ENCODE measurements around the gene HK1. TPM values are rescaled to one million over a fixed set of nuclear protein-coding genes. Genes with fewer than 3 reads are reported as not detected.

The HK1 gene
- total and polyA plus RNA-seq, 2 donors (not counting 1 experiment from before 2014, with no cell fraction given) = 24.7 to 40.8 TPM

DNA sequence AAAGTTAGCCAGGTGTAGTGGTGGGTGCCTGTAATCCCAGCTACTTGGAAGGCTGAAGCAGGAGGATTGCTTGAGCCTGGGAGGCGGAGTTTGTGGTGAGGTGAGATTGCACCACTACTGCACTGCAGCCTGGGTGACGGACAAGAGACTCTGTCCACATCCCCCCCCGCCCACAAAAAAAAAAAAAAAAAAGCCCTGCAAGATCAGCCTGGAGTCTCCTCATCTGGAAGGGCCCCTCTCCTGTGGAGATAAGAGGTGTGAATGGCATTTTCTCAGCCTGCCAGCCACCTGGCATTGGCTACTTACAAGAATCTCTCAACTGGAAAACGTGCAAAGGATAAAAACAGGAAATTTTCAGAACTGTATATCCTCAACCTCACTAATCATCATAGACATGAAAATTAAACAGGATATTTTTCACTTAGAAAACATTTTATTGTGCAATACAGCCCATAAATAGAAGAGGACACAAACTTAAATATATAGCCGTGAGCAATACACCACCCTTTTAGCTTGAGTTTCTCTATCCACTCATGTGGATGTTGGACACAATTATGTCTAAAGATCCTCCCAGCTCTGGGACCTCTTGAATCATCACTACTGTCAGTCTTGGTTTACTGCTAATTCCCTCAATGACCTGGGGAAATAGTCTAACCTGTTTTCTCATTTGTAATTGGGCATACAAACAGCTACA is 161.7 kb downstream of the HK1 start:
- Histone ChIP-seq H3K4me2 (replicated peaks; ENCODE audit: low read depth, low read length, poor library complexity, severe bottlenecking) (no peak overlapping the region), H4K20me1 (ENCODE audit: control insufficient read depth, insufficient read depth, low read length, poor library complexity, severe bottlenecking) (no peaks in the 10 kb centered on the region), H3K9ac (ENCODE audit: low read length) (no peak overlapping the region), H3K79me2 (ENCODE audit: control insufficient read depth, insufficient read depth, low read length) (no peaks in the 10 kb centered on the region), H3K4me3 (ENCODE audit: control extremely low read depth in 1 of 5, extremely low read depth in 1 of 5, insufficient read depth in 1 of 5, low read depth in 2 of 5, low read length in 4 of 5) (no peak overlapping the region), H3K36me3 (replicated peaks in 1 of 2; ENCODE audit: control extremely low read depth in 1 of 2, control insufficient read depth in 1 of 2, extremely low read depth in 1 of 2, insufficient read depth in 2 of 2, low read length in 1 of 2) (no peaks in the 10 kb centered on the region), H3K4me1 (ENCODE audit: control insufficient read depth in 2 of 2, insufficient read depth in 2 of 2, low read length in 2 of 2) (no peaks in the 10 kb centered on the region), H3K27ac (ENCODE audit: low read length in 2 of 2) (no peak overlapping the region), H3K9me3 (ENCODE audit: control extremely low read depth in 1 of 3, control insufficient read depth in 2 of 3, insufficient read depth in 1 of 3, low read length in 2 of 3) (peaks cover 0 to 3% (median 0%) of the 10 kb centered on the region in 3 donors), H3K27me3 (replicated peaks in 1 of 4; ENCODE audit: control extremely low read depth in 1 of 4, control insufficient read depth in 3 of 4, insufficient read depth in 4 of 4, low read length in 3 of 4) (peaks cover 0 to 15% (median 0%) of the 10 kb centered on the region in 4 experiments), H2AFZ (ENCODE audit: insufficient read depth, low read depth, low read length, poor library complexity, severe bottlenecking) (no peak overlapping the region)
- TF ChIP-seq, protein P1, sequence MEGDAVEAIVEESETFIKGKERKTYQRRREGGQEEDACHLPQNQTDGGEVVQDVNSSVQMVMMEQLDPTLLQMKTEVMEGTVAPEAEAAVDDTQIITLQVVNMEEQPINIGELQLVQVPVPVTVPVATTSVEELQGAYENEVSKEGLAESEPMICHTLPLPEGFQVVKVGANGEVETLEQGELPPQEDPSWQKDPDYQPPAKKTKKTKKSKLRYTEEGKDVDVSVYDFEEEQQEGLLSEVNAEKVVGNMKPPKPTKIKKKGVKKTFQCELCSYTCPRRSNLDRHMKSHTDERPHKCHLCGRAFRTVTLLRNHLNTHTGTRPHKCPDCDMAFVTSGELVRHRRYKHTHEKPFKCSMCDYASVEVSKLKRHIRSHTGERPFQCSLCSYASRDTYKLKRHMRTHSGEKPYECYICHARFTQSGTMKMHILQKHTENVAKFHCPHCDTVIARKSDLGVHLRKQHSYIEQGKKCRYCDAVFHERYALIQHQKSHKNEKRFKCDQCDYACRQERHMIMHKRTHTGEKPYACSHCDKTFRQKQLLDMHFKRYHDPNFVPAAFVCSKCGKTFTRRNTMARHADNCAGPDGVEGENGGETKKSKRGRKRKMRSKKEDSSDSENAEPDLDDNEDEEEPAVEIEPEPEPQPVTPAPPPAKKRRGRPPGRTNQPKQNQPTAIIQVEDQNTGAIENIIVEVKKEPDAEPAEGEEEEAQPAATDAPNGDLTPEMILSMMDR (IDR thresholded peaks at IDR 0.05) = no peak
- TF ChIP-seq EZH2 (IDR thresholded peaks at IDR 0.05; ENCODE audit: borderline replicate concordance, insufficient read depth, low read depth, low read length, poor library complexity, severe bottlenecking) = no peak
- Mint-ChIP-seq H3K4me1 (no peaks in the 10 kb centered on the region), H3K4me3 (no peak overlapping the region), H3K27me3 (peaks cover 29% of the 10 kb centered on the region), H3K27ac (no peak overlapping the region), H3K9me3 (ENCODE audit: insufficient read depth) (no peaks in the 10 kb centered on the region)
- ATAC-seq (ENCODE audit: low read depth) = no peak
- ChIA-PET POLR2A (no interaction called here), CTCF (no interaction called here)
- 33% methylated on average over 1 of the region's 5 CpGs for WGBS (ENCODE audit: insufficient coverage)
- intact Hi-C loops (cut with micrococcal nuclease) = no loop called here
- no peak for DNase-seq

DNA sequence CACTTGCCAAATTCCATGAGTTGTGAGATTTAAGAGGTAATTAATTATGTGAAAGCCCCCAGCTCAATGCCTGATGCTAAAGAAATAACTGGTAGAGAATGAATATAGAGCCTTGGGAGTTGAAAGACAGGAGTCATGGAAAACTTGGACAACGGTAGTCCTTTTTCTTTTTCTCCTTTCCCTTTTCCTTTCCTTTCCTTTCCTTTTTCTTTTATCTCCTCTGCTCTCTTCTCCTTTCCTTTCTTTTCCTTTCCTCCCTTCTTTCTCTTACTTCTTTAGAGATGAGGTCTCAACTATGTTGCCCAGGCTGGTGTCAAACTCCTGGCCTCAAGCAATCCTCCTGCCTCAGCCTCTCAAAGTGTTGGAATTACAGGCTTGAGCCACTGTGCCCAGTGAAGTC is 165.1 kb downstream of the HK1 start:
- intact Hi-C loops (cut with micrococcal nuclease) = no loop called here
- ATAC-seq (ENCODE audit: low read depth) (no peak), DNase-seq (no peak)
- H2AFZ ChIP-seq (ENCODE audit: insufficient read depth, low read depth, low read length, poor library complexity, severe bottlenecking) = no peak overlapping the region
- H3K4me3 ChIP-seq (ENCODE audit: control extremely low read depth in 1 of 5, extremely low read depth in 1 of 5, insufficient read depth in 1 of 5, low read depth in 2 of 5, low read length in 4 of 5) = no peak overlapping the region
- no peaks in the 10 kb centered on the region for H3K79me2 ChIP-seq (ENCODE audit: control insufficient read depth, insufficient read depth, low read length)
- no CpG with 5 or more reads among the region's 1 CpG for WGBS (ENCODE audit: insufficient coverage)
- Mint-ChIP-seq H3K4me3 (no peak overlapping the region), H3K9me3 (ENCODE audit: insufficient read depth) (no peaks in the 10 kb centered on the region), H3K4me1 (no peaks in the 10 kb centered on the region), H3K27ac (no peak overlapping the region), H3K27me3 (peaks cover 18% of the 10 kb centered on the region)
- H3K4me2 ChIP-seq (replicated peaks; ENCODE audit: low read depth, low read length, poor library complexity, severe bottlenecking) = no peak overlapping the region
- no peak overlapping the region for H3K9ac ChIP-seq (ENCODE audit: low read length)
- ChIA-PET CTCF (no interaction called here), POLR2A (no interaction called here)
- H3K36me3 ChIP-seq (replicated peaks in 1 of 2; ENCODE audit: control extremely low read depth in 1 of 2, control insufficient read depth in 1 of 2, extremely low read depth in 1 of 2, insufficient read depth in 2 of 2, low read length in 1 of 2) = no peaks in the 10 kb centered on the region
- TF ChIP-seq EZH2 (IDR thresholded peaks at IDR 0.05; ENCODE audit: borderline replicate concordance, insufficient read depth, low read depth, low read length, poor library complexity, severe bottlenecking) = no peak
- TF ChIP-seq, protein P1 (IDR thresholded peaks at IDR 0.05) = no peak
- peaks cover 0 to 10% (median 0%) of the 10 kb centered on the region in 4 experiments for H3K27me3 ChIP-seq (replicated peaks in 1 of 4; ENCODE audit: control extremely low read depth in 1 of 4, control insufficient read depth in 3 of 4, insufficient read depth in 4 of 4, low read length in 3 of 4)
- H3K9me3 ChIP-seq (ENCODE audit: control extremely low read depth in 1 of 3, control insufficient read depth in 2 of 3, insufficient read depth in 1 of 3, low read length in 2 of 3) = no peaks in the 10 kb centered on the region
- no peaks in the 10 kb centered on the region for H4K20me1 ChIP-seq (ENCODE audit: control insufficient read depth, insufficient read depth, low read length, poor library complexity, severe bottlenecking)
- no peaks in the 10 kb centered on the region for H3K4me1 ChIP-seq (ENCODE audit: control insufficient read depth in 2 of 2, insufficient read depth in 2 of 2, low read length in 2 of 2)
- no peak overlapping the region for H3K27ac ChIP-seq (ENCODE audit: low read length in 2 of 2)
